HL-60 (cell line): Measurements from ENCODE around the gene SH2D3C.

Experiments
- GABPA ChIP-seq: IDR thresholded peaks from 2 replicates; pipeline ENCODE4 v1.6.1; 2012; ENCODE audit warnings: low read depth
- POLR2AphosphoS5 ChIP-seq: IDR thresholded peaks from 2 replicates; pipeline ENCODE4 v1.6.1; 2012; ENCODE audit warnings: low read depth
- REST ChIP-seq: IDR thresholded peaks from 2 replicates; pipeline ENCODE4 v1.6.1; 2012; ENCODE audit warnings: low read depth; ENCODE audit not compliant: insufficient replicate concordance
- TF ChIP-seq, protein P1 (sequence below): IDR thresholded peaks from one replicate; pipeline ENCODE4 v1.5.1; 2011; ENCODE audit warnings: low read length, control low read depth, inconsistent platforms; ENCODE audit not compliant: insufficient read depth

GRCh38 chr9:127805620-127806019 lies 27.2 kb upstream of the SH2D3C start:
- TF ChIP-seq GABPA (no peak), REST (no peak), POLR2AphosphoS5 (peak; percentile 23; the same call in 1 of the 2 replicates)
- TF ChIP-seq, protein P1, sequence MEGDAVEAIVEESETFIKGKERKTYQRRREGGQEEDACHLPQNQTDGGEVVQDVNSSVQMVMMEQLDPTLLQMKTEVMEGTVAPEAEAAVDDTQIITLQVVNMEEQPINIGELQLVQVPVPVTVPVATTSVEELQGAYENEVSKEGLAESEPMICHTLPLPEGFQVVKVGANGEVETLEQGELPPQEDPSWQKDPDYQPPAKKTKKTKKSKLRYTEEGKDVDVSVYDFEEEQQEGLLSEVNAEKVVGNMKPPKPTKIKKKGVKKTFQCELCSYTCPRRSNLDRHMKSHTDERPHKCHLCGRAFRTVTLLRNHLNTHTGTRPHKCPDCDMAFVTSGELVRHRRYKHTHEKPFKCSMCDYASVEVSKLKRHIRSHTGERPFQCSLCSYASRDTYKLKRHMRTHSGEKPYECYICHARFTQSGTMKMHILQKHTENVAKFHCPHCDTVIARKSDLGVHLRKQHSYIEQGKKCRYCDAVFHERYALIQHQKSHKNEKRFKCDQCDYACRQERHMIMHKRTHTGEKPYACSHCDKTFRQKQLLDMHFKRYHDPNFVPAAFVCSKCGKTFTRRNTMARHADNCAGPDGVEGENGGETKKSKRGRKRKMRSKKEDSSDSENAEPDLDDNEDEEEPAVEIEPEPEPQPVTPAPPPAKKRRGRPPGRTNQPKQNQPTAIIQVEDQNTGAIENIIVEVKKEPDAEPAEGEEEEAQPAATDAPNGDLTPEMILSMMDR = no peak
